Testis (tissue), 3 donors: ENCODE results near the gene SUSD6. TPM values are rescaled to one million over a fixed set of nuclear protein-coding genes. Genes with fewer than 3 reads are reported as not detected.
A peak's percentile ranks its signal among the peaks of the same experiment; 100 is the strongest.
"Not testable (repeated sequence)": the region's sequence is repeated elsewhere in the genome, so short reads cannot be mapped to it uniquely, and the experiment has no call there.

Experiments used
- DNase-seq: peaks from one replicate; pipeline ENCODE4 v3.0.0-alpha.2; 2019
- H3K27ac ChIP-seq, 2 donors: fragments of 200-600 bp; sonication (generic); one replicate each; pipeline ENCODE4 v1.5.1; 2019
- H3K27me3 ChIP-seq: fragments of 200-600 bp; sonication (generic); one replicate; pipeline ENCODE4 v1.5.1; 2019
- H3K36me3 ChIP-seq: fragments of 200-600 bp; sonication (generic); one replicate; pipeline ENCODE4 v1.5.1; 2017; ENCODE audit warnings: low read depth; ENCODE audit errors: missing control alignments
- H3K4me1 ChIP-seq: fragments of 200-600 bp; sonication (generic); one replicate; pipeline ENCODE4 v1.5.1; 2019
- H3K4me3 ChIP-seq, 2 donors: fragments of 200-600 bp; sonication (generic); one replicate each; pipeline ENCODE4 v1.5.1; 2017 to 2019
- H3K9me3 ChIP-seq: fragments of 200-600 bp; sonication (generic); one replicate; pipeline ENCODE4 v1.5.1; 2017
- CTCF ChIP-seq, 3 experiments: fragments of 450-650 bp in 2 of 3; fragments of 200-600 bp in 1 of 3; sonication (generic) in 1 of 3; IDR thresholded peaks; one replicate each; pipeline ENCODE4 v1.5.1; 2016 to 2019; ENCODE audit warnings: antibody characterized with exemption in 3 of 3, mild to moderate bottlenecking in 2 of 3, moderate library complexity in 1 of 3
- POLR2A ChIP-seq: fragments of 450-650 bp; IDR thresholded peaks from one replicate; pipeline ENCODE4 v1.6.1; 2017; ENCODE audit warnings: antibody characterized with exemption, mild to moderate bottlenecking, moderate library complexity
- WGBS, 2 donors: methylation state at CpG; one replicate each; pipeline ENCODE4 v1.1.5; 2018; 5-methylcytosine and 5-hydroxymethylcytosine counted together
- intact Hi-C: fragments of 100-400 bp; cut with DNase I; formaldehyde crosslinking; loops from one replicate; pipeline ENCODE4 v1.15.1; 2023; ENCODE audit warnings: low total_unique reads
- polyA plus RNA-seq: library from polyadenylated mRNA; stranded (reverse); fragments of 350-450 nt; fragmentation: Illumina TruSeq; extraction: RNeasy Lipid Tissue Mini Kit (QIAGEN cat#74804); gene quantifications from one replicate; pipeline ENCODE4 v1.2.3, GENCODE V29; 2014; ENCODE audit warnings: low read depth, low replicate concordance; ENCODE audit not compliant: insufficient read depth
- total RNA-seq, 2 donors: library from RNA; depleted of rRNA; stranded (reverse); fragments of >200 nt; gene quantifications; one replicate each; pipeline ENCODE4 v1.2.3, GENCODE V29; 2016

SUSD6 gene
- total and polyA plus RNA-seq, 3 donors from 2014 or later: 27.7 to 39.5 (median 38.7) TPM

- Histone ChIP-seq H3K4me3 (no peak overlapping the region), H3K36me3 (no peaks in the 10 kb centered on the region), H3K27me3 (no peaks in the 10 kb centered on the region), H3K27ac (peak overlapping the region in 1 of 2 donors; percentile 24), H3K4me1 (peaks cover 13% of the 10 kb centered on the region), H3K9me3 (no peaks in the 10 kb centered on the region)
- WGBS, 2 donors: 64 to 72% methylated on average over 4 of the region's 4 CpGs
- intact Hi-C loops: no loop called here
- peak; percentile 47 for DNase-seq
- no peak for TF ChIP-seq CTCF (IDR thresholded peaks at IDR 0.05)
- TF ChIP-seq POLR2A: no peak
These were observed 109.5 kb downstream of the SUSD6 start for GRCh38 chr14:69720912-69721311.

DNA sequence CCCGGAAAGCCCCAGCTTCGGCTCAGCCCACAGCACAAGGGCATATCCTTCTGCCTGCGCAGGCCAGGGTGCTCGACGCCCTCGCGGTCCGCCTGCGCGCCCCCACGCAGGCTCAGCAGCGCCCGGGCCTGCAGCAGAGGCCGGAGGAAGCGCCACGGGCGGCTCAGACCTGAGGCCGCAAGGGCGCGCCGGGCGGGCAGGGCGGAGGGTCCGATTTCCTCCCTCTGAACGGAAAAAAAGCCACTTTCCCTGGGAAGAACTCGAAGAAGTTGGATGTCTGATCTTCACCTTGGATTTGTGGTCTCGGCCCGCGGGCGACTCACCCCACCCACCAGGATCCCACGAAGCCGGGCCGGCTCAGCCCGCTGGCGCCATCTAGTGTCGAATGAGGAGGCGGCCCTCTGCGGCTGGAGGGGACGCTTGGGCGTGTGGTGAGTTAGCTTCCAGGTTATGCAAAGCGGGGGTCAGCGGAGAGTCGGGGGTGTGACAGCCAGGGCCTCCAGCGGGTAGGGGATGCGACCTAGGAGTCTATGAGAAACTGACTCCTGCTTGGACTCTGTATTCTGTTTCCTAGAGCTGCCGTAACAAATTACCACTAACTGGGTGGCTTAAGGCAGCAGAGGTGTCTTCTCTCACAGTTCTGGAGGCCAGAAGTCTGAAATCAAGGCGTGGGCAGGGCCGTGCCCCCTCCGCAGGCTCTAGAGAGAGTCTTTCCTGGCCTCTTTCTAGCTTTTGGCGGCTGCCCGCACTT lies 115.5 kb downstream of the SUSD6 start:
- Histone ChIP-seq H3K4me3 (peak overlapping the region; percentile 52 to 59), H3K9me3 (no peaks in the 10 kb centered on the region), H3K27ac (peak overlapping the region in 1 of 2 donors; percentile 77), H3K4me1 (peaks cover 6% of the 10 kb centered on the region), H3K36me3 (no peaks in the 10 kb centered on the region), H3K27me3 (no peaks in the 10 kb centered on the region)
- peak; percentile 89 for DNase-seq
- intact Hi-C loops: no loop called here
- TF ChIP-seq CTCF (IDR thresholded peaks at IDR 0.05) (peak; percentile 93 to 96 (median 96)), POLR2A (no peak)
- 6% methylated on average over 21 to 51 of the region's 51 CpGs for WGBS, 2 donors

GRCh38 chr14:69727860-69728259 lies 116.5 kb downstream of the SUSD6 start:
- no peak overlapping the region for H3K27ac ChIP-seq
- intact Hi-C loops: loop anchor here (2.0 kb wide), 1 partner anchor 143 kb away; no protein-coding TSS in a partner anchor
- 48 to 80% methylated on average over 4 of the region's 4 CpGs for WGBS, 2 donors
- no peaks in the 10 kb centered on the region for H3K36me3 ChIP-seq
- peaks cover 6% of the 10 kb centered on the region for H3K4me1 ChIP-seq
- no peaks in the 10 kb centered on the region for H3K27me3 ChIP-seq
- no peak overlapping the region for H3K4me3 ChIP-seq
- TF ChIP-seq POLR2A (no peak), CTCF (IDR thresholded peaks at IDR 0.05) (no peak)
- no peak for DNase-seq
- H3K9me3 ChIP-seq: no peaks in the 10 kb centered on the region

DNA sequence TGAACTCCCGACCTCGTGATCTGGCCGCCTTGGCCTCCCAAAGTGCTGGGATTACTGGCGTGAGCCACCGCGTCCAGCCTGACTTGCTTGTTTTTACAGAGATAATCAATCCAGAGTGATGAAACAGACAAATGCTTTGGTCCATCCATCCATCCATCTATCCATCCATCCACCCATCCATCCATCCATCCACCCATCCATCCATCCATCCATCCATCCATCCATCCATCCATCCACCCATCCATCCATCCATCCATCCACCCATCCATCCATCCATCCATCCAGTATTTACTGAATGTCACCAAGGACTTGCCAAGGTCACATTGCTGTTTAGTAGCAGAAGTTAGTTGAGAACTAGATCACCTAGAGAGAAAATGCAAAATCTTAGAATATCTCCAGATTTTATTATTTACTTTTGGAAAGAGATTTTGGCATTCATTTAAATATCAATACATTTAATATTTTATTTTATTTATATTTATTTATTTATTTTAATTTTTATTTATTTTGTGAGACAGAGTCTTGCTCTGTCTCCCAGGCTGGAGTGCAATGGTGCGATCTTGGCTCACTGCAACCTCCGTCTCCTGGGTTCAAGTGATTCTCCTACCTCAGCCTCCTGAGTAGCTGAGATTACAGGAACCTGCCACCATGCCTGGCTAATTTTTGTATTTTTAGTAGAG lies 120.7 kb downstream of the SUSD6 start:
- 95 to 97% methylated on average over 8 of the region's 8 CpGs for WGBS, 2 donors
- H3K36me3 ChIP-seq, H3K4me3 ChIP-seq, H3K9me3 ChIP-seq, H3K4me1 ChIP-seq, H3K27ac ChIP-seq, DNase-seq, intact Hi-C loops, H3K27me3 ChIP-seq: not testable (repeated sequence)

DNA sequence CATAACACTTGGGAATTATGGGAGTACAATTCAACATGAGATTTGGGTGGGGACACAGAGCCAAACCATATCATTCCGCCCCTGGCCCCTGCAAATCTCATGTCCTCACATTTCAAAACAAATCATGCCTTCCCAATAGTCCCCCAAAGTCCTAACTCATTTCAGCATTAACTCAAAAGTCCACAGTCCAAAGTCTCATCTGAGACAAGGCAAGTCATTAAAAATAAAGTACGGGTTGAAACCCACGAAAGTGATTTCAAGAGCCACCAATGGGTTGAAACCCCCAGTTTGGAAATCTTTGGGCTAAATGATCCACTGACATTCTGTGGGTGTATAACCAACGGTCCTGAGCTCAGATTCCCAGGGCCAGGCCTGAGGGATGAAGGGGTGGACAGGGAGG lies 125.0 kb downstream of the SUSD6 start:
- H3K36me3 ChIP-seq, H3K4me1 ChIP-seq, intact Hi-C loops, DNase-seq, H3K27ac ChIP-seq, H3K9me3 ChIP-seq, H3K4me3 ChIP-seq, H3K27me3 ChIP-seq: not testable (repeated sequence)
- WGBS, 2 donors: 84 to 90% methylated on average over 4 of the region's 4 CpGs
